Hindlimb muscle (tissue), 1 donor: ENCODE results near the gene GSTO2. TPM values are rescaled to one million over a fixed set of nuclear protein-coding genes. Genes with fewer than 3 reads are reported as not detected.

ENCODE experiments used
- DNase-seq: peaks from one replicate; pipeline ENCODE4 v3.0.0-alpha.2; 2013
- polyA plus RNA-seq: library from polyadenylated mRNA; unstranded; fragments of 120-200 nt; gene quantifications from one replicate; pipeline ENCODE4 v1.2.1, GENCODE V29; 2013; ENCODE audit not compliant: insufficient read length

GSTO2 gene
- polyA plus RNA-seq, 1 donor: 1.1 TPM

- no peak for DNase-seq
Observed at GRCh38 chr10:104253606-104254410, 15.2 kb upstream of the GSTO2 start.

GRCh38 chr10:104254493-104255310, 14.3 kb upstream of the GSTO2 start, which contains the start of gene GSTO1:
TSS of gene GSTO1 (plus strand) at chr10:104254892. CDS start at chr10:104254929, 37 bp downstream.
- DNase-seq: peak; percentile 72

- DNase-seq: peak; percentile 47
Observed at GRCh38 chr10:104255311-104255981, 13.5 kb upstream of the GSTO2 start.

- no peak for DNase-seq
Observed at GRCh38 chr10:104256335-104256961, 12.5 kb upstream of the GSTO2 start.

- no peak for DNase-seq
Observed at GRCh38 chr10:104257235-104257634, 11.7 kb upstream of the GSTO2 start.

- DNase-seq: no peak
Observed at GRCh38 chr10:104258209-104258608, 10.8 kb upstream of the GSTO2 start.

- no peak for DNase-seq
Observed at GRCh38 chr10:104259456-104259855, 9.5 kb upstream of the GSTO2 start.

GRCh38 chr10:104259999-104260774, 8.8 kb upstream of the GSTO2 start:
- no peak for DNase-seq

- DNase-seq: no peak
Observed at GRCh38 chr10:104260775-104261115, 8.2 kb upstream of the GSTO2 start.

- DNase-seq: no peak
Observed at GRCh38 chr10:104262055-104262454, 6.9 kb upstream of the GSTO2 start.

GRCh38 chr10:104264783-104265182, 4.2 kb upstream of the GSTO2 start:
- no peak for DNase-seq

- DNase-seq: no peak
Observed at GRCh38 chr10:104267721-104268404, 1.1 kb upstream of the GSTO2 start.

GRCh38 chr10:104268405-104268712, 625 bp upstream of the GSTO2 start:
- no peak for DNase-seq

- DNase-seq: no peak
Observed at GRCh38 chr10:104273286-104273685, 4.3 kb downstream of the GSTO2 start.

GRCh38 chr10:104273899-104274575, 5.1 kb downstream of the GSTO2 start:
- DNase-seq: no peak

GRCh38 chr10:104274762-104275721, 6.1 kb downstream of the GSTO2 start:
- no peak for DNase-seq

GRCh38 chr10:104276192-104276591, 7.2 kb downstream of the GSTO2 start:
- no peak for DNase-seq

- no peak for DNase-seq
Observed at GRCh38 chr10:104277785-104278184, 8.8 kb downstream of the GSTO2 start.

GRCh38 chr10:104279550-104280259, 10.7 kb downstream of the GSTO2 start:
- no peak for DNase-seq
